HCT116 (cell line): ENCODE data around the gene ADAM10.

Experiments used
- CTCF ChIP-seq, 3 experiments: fragments of 200-600 bp in 1 of 3; sonication (generic) in 1 of 3; IDR thresholded peaks in 2 of 3; conservative IDR thresholded peaks in 1 of 3; 2 replicates each; pipeline ENCODE4 v1.5.1; 2012 to 2017; ENCODE audit warnings: low read depth in 2 of 3, low read length in 2 of 3, antibody characterized with exemption in 1 of 3, borderline replicate concordance in 1 of 3, control low read depth in 1 of 3, mild to moderate bottlenecking in 1 of 3, mixed read lengths in 1 of 3, mixed run types in 1 of 3, moderate library complexity in 1 of 3; ENCODE audit not compliant: insufficient read depth in 1 of 3
- EGR1 ChIP-seq: IDR thresholded peaks from 2 replicates; pipeline ENCODE4 v1.6.1; 2012; ENCODE audit warnings: low read depth
- EZH2 ChIP-seq: fragments of 200-600 bp; sonication (generic); IDR thresholded peaks from 2 replicates; pipeline ENCODE4 v1.6.1; 2017; ENCODE audit warnings: antibody characterized with exemption, mixed run types
- EZH2phosphoT487 ChIP-seq: fragments of 200-600 bp; IDR thresholded peaks from 2 replicates; pipeline ENCODE4 v1.6.1; 2018; ENCODE audit warnings: antibody characterized with exemption, borderline replicate concordance
- POLR2A ChIP-seq: IDR thresholded peaks from 2 replicates; pipeline ENCODE4 v1.7.0; 2011; ENCODE audit warnings: borderline replicate concordance; ENCODE audit not compliant: insufficient read depth, insufficient read length; ENCODE audit errors: extremely low read depth
- TF ChIP-seq, protein P1 (sequence below): IDR thresholded peaks from 2 replicates; pipeline ENCODE4 v1.6.1; 2012

DNA sequence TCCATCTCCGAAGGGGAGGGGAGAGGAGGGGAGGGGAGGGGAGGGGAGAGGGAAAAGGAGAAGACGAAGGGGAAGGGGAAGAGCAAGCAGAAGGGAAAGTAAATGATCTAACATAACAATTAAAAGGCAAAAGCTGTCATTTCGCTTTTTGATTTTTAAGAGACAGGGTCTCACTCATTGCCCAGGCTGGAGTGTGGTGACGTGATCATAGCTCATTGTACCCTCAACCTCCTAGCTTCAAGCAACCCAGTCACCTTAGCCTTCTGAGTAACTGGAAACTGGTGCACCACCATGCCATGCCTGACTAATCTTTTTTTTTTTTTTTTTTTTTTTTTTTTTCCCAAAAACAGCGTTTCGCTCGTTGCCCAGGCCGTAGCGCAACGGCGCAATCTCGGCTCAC, 22.6 kb downstream of the ADAM10 start:
- TF ChIP-seq EZH2phosphoT487 = no peak
- no peak for TF ChIP-seq EZH2
- TF ChIP-seq POLR2A = no peak
- TF ChIP-seq, protein P1, sequence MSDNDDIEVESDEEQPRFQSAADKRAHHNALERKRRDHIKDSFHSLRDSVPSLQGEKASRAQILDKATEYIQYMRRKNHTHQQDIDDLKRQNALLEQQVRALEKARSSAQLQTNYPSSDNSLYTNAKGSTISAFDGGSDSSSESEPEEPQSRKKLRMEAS = no peak
- TF ChIP-seq CTCF (IDR thresholded peaks at IDR 0.05 in 2 of 3, conservative IDR thresholded peaks at IDR 0.05 in 1 of 3; ENCODE audit: borderline replicate concordance in 1 of 3, insufficient read depth in 1 of 3, low read depth in 2 of 3, low read length in 2 of 3) = no peak
- no peak for TF ChIP-seq EGR1
